HG02623 (cell line): ENCODE data around the gene ING1.

ENCODE experiments used
- ATAC-seq: cut with Tn5 transposase; IDR thresholded peaks from one replicate; pipeline ENCODE4 v1.9.1; 2021; ENCODE audit warnings: moderate library complexity; ENCODE audit not compliant: unreplicated experiment

Gene ING1

GRCh38 chr13:110769097-110769496 is 55.6 kb downstream of the ING1 start:
- no peak for ATAC-seq

GRCh38 chr13:110770678-110771077 is 57.2 kb downstream of the ING1 start:
- ATAC-seq = no peak

- no peak for ATAC-seq
Measured at GRCh38 chr13:110771194-110771593, 57.7 kb downstream of the ING1 start.

- ATAC-seq = no peak
Measured at GRCh38 chr13:110772091-110772984, 58.8 kb downstream of the ING1 start.
